Left cardiac atrium (tissue), 4 donors: ENCODE results near the gene SORCS2. TPM values are rescaled to one million over a fixed set of nuclear protein-coding genes. Genes with fewer than 3 reads are reported as not detected.
"Not testable (repeated sequence)": the region's sequence is repeated elsewhere in the genome, so short reads cannot be mapped to it uniquely, and the experiment has no call there.

Experiments used
- ATAC-seq, 2 donors: fragments of 200-7000 bp; cut with Tn5 transposase; one replicate each; pipeline ENCODE4 v1.9.1; 2020; ENCODE audit warnings: mild to moderate bottlenecking in 2 of 2, moderate library complexity in 2 of 2
- DNase-seq: peaks from one replicate; pipeline ENCODE4 v3.0.0-alpha.2; 2020
- intact Hi-C, 2 donors: fragments of 100-400 bp; cut with DNase I; formaldehyde crosslinking; loops; one replicate each; pipeline versions ENCODE4 v1.14.1 to v1.15.1; 2022 to 2023
- total RNA-seq, 2 donors: library from RNA; stranded (reverse); fragmentation: NEBNext Ultra II Directional; extraction: Animal tissue kit (Norgen Biotek cat#: 25700); gene quantifications; one replicate each; pipeline ENCODE4 v1.2.1, GENCODE V29; 2021
- donor health status: DM: no; HTN: yes; CAD: no.
- donor health status: DM: no; HTN: yes; CAD: no; lungs with severe emphysema.
- donor health status: DM: yes; HTN: yes; CAD: no.
- donor health status: Dilated cardiomyopathy.

Gene SORCS2
- total RNA-seq, 2 donors from 2014 or later: 2.4 to 2.6 TPM

DNA sequence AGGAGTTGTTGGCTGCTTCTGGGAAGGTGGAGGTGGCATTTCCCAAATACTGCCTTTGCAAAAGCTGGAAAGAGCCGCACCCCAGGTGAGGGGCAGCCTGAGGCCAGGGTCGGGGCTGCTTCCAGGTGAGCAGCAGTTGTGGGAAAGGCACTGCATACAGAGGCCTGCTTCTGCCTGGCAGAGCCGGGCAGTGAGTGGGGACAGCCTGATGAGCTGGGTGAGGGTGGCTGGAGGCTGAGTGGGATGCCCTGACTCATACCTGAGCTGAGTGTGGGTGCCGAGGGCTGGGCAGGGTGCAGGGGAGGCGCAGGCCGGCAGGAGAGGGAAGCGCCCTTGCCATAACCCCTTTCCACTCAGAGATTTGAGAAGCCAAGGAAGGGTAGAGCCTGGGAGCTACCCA, 248.9 kb downstream of the SORCS2 start:
- DNase-seq (no peak), ATAC-seq (no peak)
- intact Hi-C loops: no loop called here

DNA sequence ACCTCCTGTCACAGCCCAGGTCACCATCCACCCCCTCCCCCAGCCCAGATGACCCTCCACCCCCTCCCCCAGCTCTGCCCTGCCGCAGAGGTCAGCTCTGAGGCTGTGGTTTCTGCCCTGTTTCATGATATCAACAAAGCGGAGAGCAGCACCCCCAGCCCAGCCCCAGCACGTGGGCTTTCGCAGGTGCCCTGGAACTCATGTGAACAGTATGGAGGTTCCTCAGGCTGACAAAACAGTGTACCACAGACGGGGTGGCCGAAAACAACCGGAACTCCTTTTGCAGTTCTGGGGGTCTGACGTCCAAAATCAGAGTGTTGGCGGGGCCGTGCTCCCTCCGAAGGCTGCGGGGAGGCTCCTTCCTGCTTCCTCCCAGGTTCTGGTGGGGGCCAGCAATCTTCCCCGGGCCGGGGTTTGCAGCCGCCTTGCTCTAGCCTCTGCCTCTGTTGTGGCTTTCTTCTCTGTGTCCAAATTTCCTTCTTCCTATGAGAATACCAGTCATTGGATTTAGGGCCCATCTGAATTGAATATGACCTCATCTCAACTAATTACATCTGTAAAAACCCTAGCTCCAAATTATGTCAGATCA, 250.3 kb downstream of the SORCS2 start:
- DNase-seq (no peak), ATAC-seq (no peak)
- intact Hi-C loops: no loop called here

DNA sequence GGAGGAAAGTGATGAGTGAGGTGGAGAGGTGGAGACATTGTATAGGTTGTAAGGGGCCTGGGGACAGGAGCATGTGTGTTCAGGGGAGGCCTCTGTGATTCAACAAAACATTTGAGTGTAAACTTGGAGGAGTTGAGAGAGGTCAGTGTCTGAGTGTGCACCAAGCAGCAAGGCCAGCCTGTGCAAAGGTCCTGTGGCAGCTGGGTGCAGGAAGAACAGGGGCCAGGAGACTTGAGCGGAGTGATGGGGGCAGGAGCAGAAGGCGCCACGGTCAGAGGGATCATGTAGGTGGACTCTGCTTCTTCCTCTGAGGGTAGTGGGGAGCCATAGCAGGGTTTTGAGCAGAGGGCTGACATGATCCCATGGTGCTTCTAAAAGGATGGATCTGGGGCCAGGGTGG, 252.0 kb downstream of the SORCS2 start:
- intact Hi-C loops: no loop called here
- DNase-seq: no peak
- ATAC-seq: no peak

DNA sequence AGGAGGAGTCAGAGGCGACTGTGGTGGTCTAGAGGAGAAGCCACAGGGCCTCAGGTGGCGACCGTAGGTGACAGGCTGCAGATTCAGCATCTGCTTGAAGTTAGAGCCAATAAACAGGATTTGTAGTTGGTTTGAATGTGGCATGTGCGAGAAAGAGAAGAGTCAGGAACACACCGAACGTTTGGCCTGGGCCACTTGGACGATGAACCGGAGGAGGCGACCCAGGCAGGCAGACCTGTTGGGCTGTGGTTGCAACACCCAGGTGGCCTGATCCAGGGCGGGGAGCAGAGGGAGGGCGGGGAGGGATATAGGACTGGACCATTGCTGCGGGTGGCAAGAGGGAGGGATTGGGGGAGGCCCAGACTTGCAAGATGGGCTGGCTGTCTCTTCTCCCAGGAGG, 252.4 kb downstream of the SORCS2 start:
- intact Hi-C loops: no loop called here
- DNase-seq (no peak), ATAC-seq (no peak)

DNA sequence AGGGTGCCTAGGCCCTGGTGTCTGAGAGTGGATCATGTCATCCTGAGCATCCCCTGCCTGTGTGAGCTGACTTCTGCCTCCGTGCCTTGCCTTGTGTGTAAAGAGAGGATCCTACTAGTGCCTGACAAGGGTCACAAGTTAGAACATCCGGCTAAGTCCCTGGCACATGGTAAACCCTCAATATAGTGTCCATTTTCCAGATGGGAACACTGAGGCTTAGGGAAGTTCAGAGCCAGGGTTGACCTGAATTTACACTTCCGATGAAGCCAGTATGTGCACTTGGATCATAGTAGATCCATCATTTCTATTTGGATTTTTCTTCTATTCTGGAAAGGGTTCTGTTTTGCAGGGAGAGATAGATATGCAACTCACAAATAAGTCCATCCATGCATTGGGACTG, 254.9 kb downstream of the SORCS2 start:
- DNase-seq (no peak), ATAC-seq (no peak)
- intact Hi-C loops: no loop called here

DNA sequence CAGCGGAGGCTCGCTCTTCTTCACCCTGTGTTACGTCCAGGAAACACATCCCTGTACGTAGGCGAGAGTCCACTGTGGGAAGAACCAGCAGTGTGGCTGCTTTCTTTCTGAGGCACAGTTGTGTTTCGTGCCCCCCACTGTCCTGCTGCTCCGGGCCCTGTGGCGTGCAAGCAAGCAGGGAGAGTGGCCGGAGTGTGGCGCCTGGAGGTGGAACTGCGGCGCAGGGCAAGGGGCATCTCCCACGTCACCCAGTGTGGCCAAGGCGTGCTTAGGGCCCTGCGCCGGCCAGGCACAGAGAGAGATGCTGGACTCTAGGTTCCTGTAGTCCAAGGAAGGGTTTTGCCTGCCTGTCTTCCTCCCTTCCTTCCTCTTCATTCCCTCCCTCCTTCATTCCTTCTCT, 255.7 kb downstream of the SORCS2 start:
- no peak for DNase-seq
- intact Hi-C loops: no loop called here
- ATAC-seq: no peak

DNA sequence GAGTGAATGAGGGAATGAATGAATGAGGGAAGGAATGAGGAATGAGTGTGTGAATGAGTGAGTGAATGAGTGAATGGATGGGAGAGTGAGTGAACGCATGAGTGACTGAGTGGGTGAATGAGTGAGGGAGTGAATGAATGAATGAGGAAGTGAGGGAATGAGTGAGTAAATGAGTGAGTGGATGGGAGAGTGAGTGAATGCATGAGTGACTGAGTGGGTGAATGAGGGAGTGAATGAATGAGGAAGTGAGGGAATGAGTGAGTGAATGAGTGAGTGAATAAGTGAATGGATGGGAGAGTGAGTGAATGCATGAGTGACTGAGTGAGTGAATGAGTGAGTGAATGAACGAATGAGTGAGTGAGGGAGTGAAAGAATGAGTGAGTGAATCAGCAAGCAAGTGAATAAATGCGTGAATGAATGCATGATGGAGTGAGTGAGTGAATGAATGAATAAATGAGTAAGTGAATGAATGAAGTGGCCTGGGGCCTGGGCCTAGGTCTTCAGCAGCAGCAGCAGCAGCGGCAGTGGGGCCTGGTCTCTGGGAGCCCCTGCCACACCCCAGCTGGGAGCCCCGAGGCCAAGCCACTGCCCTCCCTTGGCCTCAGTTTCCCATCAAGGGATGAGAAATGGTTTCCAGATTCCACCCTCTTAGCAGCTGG, 258.6 kb downstream of the SORCS2 start:
- intact Hi-C loops: no loop called here
- ATAC-seq (no peak), DNase-seq (no peak)

DNA sequence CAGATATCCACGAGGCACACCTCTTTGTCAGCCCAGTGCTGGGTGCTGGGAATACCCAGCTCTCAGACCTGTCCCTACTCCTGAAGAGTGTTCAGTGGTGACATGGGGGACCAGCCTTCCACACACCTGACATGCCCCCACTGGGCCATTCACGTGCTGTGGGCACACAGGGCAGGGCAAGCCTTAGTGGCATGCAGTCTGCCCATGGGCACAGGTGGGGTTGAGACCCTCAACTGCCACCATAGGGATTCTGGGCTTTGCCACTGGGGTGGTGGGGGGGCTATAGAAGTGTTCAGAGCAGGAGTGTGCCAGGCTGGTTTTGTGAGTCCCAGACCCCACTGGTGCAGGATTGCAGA, 259.1 kb downstream of the SORCS2 start:
- intact Hi-C loops: no loop called here
- DNase-seq (no peak), ATAC-seq (peak in 1 of 2 donors; percentile 15)

DNA sequence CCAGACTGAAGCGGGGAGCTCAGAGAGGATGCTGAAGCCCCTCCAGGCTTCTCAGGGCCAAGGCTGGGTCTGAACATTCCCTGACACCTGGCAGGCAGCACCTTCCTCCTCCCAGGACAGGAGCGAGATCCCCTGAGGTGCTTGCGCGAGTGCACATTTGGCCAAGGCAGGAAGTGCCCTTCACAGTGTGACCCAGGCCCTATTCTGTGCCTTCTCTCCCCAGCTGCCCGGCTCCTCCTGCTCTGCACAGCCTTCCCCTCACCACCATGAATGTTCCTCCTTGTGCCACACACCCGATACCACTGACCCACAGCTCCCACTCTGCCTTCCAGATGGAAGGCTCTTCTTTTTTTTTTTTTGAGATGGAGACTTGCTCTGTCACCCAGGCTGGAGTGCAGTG, 259.5 kb downstream of the SORCS2 start:
- ATAC-seq (peak in 1 of 2 donors; percentile 12), DNase-seq (no peak)
- intact Hi-C loops: no loop called here

DNA sequence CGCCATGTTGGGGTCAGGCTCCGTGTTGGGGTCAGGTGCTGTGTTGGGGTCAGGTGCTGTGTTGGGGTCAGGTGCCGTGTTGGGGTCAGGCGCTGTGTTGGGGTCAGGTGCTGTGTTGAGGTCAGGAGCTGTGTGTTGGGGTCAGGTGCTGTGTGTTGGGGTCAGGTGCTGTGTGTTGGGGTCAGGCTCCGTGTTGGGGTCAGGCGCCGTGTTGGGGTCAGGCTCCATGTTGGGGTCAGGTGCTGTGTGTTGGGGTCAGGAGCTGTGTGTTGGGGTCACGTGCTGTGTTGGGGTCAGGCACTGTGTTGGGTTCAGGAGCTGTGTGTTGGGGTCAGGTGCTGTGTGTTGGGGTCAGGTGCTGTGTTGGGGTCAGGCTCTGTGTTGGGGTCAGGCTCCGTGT, 260.5 kb downstream of the SORCS2 start:
- DNase-seq, intact Hi-C loops, ATAC-seq: not testable (repeated sequence)

DNA sequence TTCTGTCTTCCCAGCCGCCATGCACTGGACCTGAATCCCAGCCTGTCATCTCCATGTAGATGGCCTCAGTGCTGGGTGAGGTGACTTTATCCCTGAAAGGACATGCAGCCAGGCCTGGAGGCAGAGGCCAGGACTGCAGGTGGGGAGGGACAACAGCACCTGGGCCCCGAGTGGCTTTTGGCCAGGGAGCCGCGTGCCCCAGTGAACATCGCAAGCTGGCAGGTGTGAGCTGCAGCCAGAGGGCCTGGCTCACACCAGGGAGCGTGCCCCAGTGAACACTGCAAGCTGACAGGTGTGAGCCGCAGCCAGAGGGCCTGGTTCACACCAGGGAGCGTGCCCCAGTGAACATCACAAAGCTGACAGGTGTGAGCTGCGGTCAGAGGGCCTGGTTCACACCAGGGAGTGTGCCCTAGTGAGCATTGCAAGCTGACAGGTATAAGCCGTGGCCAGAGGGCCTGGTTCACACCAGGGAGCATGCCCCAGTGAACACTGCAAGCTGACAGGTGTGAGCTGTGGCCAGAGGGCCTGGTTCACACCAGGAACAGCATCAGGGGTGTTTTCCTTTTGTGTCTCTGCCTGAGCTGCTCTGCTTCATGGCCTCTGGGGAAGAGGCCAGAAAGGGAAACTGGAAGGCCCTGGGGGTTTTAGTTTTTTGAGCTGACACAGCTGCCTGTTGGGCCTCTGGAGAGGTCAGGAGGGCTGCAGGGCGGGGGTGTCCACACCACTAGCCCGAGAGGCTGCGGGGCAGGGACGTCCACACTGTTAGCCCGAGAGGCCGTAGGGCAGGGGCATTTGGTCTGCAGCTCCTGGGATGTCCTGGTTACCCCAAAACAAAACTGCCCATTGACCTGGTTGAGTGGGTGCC, 265.1 kb downstream of the SORCS2 start:
- ATAC-seq (no peak), DNase-seq (no peak)
- intact Hi-C loops: no loop called here

DNA sequence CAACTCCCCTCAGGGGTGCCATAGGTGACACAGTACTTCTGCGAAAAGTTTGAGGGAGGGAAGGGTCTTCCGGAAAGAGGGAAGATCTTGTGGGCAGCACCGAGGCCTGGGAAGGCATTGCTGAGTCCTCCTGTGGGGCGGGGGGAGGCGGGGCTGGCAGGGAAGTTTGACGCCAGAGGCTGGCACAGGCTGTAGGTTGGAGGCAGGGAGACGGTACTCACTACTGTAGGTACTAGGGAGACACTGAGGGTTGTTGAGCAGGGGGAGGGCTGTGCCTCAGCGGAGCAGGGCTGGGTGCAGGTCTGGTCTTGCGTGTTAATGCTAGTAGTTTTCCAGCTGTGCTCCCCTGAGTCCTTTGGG, 265.7 kb downstream of the SORCS2 start:
- intact Hi-C loops: no loop called here
- no peak for DNase-seq
- no peak for ATAC-seq

DNA sequence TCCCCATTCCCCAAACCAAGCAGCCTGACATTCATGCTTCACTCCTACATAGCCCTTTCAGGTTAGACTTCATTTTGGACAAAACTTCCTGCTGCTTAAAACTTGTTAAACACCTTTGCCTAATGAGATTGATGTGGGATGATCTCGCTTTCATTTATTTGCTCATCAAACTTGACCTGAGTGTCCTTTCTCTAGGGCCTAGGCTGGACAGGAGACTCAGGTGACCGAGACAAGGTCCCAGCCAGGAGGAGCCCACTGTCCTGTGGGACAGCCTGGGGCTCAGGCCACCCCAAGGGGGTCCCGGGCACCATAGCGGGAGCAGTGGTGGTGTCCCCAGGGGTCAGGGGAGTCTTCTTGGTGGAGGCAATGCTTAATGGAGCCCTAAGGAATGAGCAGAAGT, 266.1 kb downstream of the SORCS2 start:
- DNase-seq: no peak
- intact Hi-C loops: no loop called here
- no peak for ATAC-seq

DNA sequence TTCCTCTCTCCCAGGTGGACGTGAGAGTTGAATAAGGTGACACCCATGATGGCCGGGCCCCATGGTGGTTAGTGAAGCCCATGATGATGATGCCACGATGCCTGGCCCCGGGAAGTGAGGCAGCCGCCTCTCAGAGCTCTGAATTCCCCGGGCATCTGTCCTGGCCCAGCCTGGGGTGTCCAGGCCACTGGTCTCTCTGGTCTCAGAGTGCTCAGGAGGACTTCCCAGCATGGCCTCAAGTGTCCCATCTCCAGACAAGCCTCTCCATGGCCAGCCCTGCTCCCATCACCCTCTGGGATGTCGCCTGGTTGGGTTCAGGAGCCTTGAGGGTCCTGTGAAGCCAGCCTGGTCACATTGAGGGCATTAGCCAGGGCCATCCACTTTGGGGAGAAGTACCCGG, 267.1 kb downstream of the SORCS2 start:
- intact Hi-C loops: no loop called here
- ATAC-seq (no peak), DNase-seq (no peak)

DNA sequence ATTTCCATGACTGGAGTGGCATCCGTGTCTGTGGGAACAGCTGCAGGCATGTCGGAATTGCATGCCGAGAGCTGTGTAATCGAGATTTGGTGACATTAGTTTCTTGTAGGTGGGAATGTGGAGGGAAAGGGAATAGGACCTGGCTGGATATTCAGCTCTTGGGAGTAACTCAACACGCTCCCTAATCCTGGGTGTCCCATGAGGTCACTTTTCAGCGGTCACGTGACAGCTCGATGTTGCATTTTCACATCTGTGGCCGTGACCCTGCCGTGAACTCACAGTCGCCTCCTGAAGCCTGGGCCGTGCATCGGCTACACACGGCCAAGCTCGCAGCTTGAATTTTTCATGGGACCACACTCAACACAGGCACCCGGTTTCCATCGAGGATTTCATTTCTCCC, 268.2 kb downstream of the SORCS2 start:
- intact Hi-C loops: loop anchor here in 1 of 2 donors (5.0 kb wide), 1 partner anchor 257 kb away; no protein-coding TSS in a partner anchor
- ATAC-seq (no peak), DNase-seq (no peak)

DNA sequence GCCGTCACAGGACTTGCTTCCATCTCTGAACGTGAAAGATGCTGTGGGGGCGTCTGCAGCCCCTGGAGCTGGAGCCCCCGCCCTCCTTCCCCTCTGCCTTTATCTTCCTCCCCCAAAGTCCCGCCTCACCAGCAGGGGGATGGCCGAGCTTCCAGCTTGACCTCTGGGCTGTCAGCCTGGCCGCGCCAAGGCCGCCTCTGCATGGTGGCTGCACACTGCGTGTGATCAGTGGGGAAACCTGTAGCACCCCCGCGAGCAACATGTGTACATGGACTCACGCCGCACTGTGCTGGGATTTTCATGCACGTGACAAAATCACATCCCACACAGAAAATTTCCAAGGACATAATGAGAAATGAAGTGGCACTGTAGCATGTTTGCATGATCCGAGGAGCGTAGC, 268.9 kb downstream of the SORCS2 start:
- intact Hi-C loops: loop anchor here in 1 of 2 donors (5.0 kb wide), 1 partner anchor 256 kb away; no protein-coding TSS in a partner anchor
- DNase-seq (no peak), ATAC-seq (no peak)

DNA sequence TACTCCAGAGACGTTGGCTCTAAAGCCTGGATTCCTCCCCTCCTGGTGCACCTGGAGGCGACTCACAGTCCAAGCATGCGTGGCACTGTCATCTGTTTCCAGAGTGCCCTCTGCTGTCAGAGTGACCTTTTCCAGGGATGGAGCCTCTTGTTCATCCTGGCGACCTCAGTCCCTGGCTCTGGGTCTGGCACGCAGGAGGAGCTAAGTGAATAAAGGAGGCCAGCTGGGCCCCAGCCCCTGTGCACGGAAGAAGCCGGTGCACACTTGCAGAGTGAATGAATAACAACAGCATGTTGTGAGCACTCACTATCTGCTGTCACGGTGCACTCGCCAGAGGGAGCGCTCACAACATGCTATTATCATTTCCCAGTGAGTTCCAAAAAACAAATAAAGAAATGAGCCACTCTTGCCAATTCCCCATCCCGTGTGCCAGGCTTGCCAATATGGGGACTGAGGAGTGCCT, 270.2 kb downstream of the SORCS2 start:
- intact Hi-C loops: loop anchor here (2.0 to 5.0 kb wide), 2 partner anchors 255 to 256 kb away; no protein-coding TSS in a partner anchor
- ATAC-seq (peak in 1 of 2 donors; percentile 40), DNase-seq (no peak)

DNA sequence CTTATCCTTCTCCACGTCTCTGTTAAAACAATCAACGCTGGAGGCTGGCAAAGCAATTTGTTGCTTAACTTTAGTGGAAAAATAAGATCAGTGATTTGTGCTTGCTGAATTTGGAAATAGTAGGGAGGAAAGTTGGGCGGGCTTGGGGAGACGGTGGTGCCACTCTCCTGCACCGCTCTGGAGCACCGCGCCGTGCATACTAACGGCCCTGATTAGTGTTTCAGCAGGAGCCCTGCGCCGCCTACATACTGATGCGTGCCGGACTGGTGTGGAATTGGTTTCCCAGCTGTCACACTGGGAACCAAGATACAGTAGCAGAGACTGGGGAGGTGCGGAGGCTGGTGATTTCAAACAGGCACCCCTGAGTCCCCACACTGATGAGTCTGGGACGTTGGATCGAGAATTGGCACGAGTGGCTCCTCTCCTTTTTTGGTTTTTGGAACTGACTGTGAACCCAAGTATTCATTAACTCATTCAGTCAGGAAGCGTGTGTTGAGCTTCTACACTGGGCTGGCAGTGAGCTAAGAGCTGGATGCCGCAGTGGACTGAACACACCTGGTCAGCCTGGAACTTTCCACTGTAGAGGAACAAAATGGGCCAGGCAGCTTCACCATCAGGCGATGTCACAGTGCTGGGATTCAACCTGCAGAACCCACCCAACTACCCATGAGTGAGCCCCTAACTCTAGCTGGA, 271.4 kb downstream of the SORCS2 start:
- intact Hi-C loops: loop anchor here (2.0 to 5.0 kb wide), 2 partner anchors 254 to 255 kb away; no protein-coding TSS in a partner anchor
- ATAC-seq (peak in 1 of 2 donors; percentile 52), DNase-seq (no peak)

DNA sequence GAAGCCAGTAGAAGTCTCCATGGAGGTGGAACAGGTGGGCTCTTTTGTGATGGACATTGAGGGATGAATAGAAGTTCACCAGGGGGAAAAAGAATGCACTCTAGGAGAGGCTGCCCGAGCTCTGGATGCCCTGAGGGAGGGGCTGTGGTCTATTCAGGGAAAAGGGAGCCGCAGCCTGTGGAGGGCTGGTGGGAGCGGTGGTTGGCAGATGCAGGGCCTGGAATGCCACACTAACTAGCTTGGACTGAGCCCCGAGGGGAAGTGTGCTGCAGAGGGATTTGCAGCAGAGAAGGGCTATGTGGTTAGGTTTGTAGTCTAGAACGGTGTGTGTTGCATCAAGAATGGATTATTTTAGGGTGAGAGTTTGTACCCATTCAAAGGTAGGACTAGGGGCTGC, 271.9 kb downstream of the SORCS2 start:
- DNase-seq (no peak), ATAC-seq (no peak)
- intact Hi-C loops: loop anchor here in 1 of 2 donors (5.0 kb wide), 1 partner anchor 253 kb away; no protein-coding TSS in a partner anchor

DNA sequence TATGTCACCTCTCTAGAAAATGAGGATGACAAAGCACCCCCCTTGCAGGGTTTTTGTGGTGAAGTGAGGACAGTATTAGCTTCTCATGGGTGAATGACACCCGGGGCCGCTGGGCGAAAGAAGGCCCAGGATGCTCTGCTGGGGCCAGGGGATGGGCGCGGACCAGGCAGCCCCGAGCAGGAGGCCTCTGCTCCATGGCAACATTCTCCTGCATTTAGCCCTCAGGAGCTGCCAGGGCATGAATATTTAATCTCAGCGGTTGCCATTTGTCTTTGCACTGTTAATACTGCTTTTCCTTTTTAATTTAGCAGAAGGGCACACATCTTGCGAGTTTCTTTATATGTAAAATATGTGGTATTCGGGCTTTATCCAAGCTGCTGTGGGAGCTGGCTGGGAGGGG, 272.7 kb downstream of the SORCS2 start:
- DNase-seq: no peak
- intact Hi-C loops: no loop called here

More for the DNA sequence above, 272.7 kb downstream of the SORCS2 start:
- ATAC-seq: no peak
